ENCODE measurements around the gene PTPN6.

Gene PTPN6

DNA sequence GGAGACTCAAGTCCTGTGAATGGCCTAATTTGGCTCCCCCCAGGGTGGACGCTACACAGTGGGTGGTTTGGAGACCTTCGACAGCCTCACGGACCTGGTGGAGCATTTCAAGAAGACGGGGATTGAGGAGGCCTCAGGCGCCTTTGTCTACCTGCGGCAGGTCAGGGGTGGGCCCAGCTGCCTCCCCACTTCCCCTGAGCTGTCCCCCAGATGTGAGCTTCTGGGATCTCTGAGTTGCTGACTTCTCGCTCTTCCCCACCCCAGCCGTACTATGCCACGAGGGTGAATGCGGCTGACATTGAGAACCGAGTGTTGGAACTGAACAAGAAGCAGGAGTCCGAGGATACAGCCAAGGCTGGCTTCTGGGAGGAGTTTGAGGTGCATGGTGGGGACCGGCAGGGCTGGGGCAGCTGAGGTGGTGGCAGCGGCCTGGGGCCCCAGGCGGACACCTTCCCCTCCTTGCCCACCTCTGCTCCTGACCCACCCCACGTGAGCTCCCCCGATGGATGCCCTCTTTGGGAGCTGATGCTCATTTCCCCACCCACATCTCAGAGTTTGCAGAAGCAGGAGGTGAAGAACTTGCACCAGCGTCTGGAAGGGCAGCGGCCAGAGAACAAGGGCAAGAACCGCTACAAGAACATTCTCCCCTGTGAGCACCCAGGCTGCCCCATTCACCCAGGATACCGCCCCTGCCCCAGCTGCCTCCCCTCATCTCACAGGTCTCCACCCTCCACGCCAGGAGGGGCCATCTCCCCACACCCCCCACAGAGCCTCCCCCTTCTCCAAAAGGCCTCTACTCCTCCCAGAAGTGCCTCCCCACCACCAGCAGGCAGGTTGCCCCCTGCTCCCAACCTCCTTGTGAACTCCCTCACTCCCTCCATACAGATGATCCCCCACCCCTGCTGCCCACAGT is 4.2 kb downstream of the PTPN6 start:
- no peak for DNase-seq (ENCODE audit: low spot score)

DNA sequence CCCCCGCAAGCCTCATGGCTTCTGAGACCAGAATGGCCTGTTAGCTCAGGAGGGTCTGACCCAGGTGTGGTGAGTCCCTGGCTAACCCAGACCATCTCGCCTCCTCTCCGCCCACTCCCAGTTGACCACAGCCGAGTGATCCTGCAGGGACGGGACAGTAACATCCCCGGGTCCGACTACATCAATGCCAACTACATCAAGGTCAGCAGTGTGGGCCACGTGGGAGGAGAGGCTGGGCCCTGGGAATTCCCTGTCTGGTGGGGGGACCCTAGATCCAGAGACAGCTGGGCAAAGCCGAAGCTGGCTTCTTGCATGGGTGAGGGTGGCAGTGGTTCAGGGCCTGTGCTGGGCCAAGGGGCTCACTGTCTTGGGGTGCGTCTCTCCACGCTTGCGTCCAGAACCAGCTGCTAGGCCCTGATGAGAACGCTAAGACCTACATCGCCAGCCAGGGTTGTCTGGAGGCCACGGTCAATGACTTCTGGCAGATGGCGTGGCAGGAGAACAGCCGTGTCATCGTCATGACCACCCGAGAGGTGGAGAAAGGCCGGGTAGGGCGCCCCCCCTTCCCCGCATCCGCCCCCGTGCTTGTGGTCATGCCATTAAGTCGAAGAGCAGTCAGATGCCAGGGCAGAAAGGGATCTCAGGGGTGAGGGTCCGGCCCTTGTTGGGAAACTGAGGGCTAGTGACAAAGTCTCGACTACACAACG is 5.0 kb downstream of the PTPN6 start:
- DNase-seq (ENCODE audit: low spot score), result no peak
- no peak for FAIRE-seq

More for the DNA sequence above, 4.2 kb downstream of the PTPN6 start:
- no peak for FAIRE-seq

DNA sequence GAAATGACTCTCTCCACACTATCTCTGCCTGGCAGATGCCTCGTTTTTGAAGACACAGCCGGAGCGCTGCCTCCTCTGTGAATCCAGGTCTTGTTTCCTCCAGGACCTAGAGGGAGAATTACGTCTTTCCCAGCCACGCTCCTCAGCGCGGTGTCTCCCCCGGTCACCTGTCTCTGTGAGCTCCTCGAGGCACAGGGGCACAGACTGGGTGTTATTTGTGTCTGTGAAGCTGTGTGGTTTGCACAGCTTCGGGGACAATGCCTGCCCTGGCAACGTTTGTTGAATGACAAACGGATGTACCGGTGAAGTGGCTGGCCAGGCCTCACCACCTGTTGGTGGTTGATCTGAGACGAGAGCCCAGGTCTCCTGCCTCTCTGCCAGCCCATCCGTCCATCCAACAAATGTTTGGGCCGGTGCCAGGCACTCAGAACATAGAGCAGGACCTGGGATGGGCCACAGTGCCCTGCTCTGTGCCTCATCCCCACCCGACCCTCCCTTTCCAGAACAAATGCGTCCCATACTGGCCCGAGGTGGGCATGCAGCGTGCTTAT is 6.1 kb downstream of the PTPN6 start:
- DNase-seq (ENCODE audit: low spot score), result no peak
- no peak for FAIRE-seq

DNA sequence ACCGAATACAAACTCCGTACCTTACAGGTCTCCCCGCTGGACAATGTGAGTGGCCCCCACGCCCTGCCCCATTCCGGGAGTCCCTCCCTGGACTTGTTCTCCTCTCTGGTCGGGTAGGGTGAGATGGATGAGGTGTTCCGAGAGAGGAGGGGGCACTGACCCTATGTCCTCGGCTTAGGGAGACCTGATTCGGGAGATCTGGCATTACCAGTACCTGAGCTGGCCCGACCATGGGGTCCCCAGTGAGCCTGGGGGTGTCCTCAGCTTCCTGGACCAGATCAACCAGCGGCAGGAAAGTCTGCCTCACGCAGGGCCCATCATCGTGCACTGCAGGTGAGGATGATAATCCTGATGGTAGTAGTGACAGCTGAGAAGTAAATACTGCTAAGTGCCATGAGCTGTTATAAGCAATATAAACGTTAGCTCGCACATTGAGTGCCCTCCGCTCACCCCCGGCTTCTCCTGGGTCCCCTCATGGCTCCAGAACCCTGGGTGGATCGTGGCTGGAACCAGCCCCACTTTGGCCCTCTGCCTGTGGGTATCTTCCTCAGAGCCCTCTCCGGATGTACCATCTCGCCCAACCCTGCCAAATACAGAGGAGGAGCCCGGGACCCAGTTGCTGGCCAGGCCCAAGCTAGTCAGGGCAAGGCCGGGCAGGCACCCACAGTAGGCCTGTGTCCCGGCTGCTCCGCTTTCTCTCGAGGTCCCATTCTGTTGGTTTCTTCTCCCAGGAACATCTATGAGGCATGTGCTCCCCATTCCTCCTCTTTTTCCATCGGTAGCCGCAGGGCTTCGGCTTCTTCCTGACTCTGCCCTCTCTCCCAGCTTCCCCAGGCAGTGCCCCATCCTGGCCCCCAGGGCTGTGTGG is 6.8 kb downstream of the PTPN6 start:
- DNase-seq (ENCODE audit: low spot score), result no peak
- no peak for FAIRE-seq

DNA sequence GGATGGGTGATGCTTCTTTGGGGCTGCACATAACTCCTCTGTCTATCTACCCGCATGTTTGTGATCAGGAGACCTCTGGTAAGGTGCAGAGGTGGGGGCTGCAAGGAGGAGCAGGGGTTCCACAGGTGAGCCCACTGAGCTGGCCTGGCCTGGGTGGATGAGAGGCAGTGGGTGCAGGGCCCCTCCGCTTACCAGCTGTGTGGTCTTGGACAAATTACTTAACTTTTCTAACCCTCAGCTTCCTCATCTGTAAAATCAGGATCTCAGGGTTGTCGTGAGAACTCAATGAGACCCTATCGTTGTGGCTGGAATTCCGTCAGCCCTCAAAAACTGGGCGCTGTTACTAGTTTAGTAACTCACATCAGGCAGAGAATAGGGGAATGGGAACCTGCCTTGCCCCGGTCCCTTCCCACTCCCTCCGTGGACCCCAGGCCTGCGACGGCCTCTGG is 7.5 kb downstream of the PTPN6 start:
- DNase-seq (ENCODE audit: low spot score) (no peak), FAIRE-seq (no peak)

DNA sequence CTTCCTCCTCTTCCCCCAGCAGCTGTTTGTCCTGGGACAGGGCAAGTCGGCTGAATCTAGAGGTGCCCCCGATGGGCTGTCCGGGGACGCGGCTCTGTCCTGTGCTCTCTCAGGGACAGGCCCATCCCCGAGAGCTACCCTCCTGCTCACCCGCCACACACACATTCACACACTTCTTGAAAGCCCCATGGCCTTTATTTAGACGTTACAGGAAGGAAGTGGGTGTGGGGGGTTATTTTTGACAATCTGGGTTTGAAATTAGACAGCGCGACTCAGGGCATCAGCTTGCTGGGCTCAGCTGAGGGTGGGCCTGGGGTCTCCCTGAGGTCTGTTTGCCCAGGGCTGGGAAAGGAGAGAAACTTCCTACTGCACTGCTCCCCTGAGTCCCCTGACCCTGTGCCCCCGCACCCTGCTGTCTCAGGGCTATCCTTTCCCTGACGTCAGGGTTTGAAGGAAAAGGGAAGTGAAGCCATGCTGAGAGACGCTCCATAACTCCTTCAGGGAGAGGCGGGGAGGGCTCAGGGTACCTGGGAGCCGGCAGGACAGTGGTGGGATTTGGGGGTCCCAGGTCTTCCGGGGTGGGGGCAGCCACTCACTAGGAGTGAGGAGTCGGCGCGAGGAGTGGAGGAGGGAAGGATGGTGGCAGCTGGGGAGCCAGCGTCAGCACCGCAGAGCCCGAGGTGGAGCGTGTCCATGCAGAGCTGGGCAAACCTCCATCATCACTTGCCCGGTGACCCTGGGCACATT is 8.1 kb downstream of the PTPN6 start:
- FAIRE-seq (no peak), DNase-seq (ENCODE audit: low spot score) (no peak)

DNA sequence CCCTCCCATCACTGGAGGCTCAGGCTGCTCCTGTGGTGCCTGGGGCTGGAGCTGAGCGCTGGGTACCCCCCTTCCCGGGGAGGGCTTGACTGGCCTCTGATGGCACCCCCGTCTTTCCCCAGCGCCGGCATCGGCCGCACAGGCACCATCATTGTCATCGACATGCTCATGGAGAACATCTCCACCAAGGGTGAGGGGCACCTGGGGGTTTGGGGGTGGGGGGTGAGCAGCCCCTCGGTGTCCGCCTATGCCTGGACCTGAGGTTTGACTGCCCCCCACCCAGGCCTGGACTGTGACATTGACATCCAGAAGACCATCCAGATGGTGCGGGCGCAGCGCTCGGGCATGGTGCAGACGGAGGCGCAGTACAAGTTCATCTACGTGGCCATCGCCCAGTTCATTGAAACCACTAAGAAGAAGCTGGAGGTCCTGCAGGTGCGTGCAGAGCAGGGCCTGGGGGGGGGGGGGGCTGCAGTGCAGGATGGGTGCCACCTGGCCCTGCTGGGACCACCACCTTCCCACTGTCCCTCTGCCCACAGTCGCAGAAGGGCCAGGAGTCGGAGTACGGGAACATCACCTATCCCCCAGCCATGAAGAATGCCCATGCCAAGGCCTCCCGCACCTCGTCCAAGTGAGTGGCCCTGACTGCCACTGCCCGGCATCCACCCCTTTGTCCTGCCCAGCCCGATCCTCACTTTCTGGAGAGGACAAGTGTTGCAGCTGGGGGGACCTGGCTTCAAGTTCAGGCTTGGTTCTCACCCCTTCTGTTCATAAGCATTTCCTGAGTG is 8.8 kb downstream of the PTPN6 start:
- FAIRE-seq (no peak), DNase-seq (ENCODE audit: low spot score) (no peak)

DNA sequence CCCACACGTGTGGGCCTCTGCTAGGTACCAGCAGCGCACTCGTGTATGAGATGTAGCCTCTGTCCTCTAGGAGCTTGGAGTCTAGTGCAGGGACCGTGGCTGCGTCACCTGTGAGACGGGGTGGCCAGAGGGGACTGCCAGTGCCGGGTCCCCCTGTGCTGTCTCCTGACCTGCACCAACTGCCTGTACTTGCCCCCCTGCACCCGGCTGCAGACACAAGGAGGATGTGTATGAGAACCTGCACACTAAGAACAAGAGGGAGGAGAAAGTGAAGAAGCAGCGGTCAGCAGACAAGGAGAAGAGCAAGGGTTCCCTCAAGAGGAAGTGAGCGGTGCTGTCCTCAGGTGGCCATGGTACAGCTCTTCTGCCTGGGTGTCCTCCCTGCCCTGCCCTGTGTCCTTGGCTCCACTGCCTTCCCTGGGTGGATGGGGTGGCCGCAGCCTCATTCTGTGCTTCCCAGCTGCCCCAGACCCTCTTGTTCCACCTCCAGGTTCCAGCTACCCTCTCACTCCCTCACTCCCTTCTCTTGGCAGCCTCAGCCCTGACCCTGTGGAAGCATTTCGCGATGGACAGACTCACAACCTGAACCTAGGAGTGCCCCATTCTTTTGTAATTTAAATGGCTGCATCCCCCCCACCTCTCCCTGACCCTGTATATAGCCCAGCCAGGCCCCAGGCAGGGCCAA is 9.6 kb downstream of the PTPN6 start:
- FAIRE-seq, result no peak
- no peak for DNase-seq (ENCODE audit: low spot score)

DNA sequence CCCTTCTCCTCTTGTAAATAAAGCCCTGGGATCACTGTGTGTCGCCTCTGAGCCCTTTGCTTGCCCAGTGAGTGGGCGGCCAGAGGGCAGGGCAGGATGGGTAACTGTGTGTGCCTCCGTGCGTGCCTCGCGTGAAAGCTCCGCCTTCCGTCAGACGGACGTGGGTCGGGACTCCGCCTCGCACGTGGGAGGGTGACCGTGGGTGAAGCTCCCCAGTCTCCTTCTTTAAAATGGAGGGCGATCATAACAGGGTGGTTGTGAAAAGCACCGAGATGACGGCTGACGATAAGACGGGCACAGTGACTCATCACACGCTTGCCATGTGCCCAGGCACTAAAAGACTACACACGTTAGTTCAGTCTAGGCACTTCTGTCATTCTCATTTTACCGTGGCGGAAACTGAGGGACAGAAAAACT is 10.1 kb downstream of the PTPN6 start:
- DNase-seq (ENCODE audit: low spot score) (no peak), FAIRE-seq (no peak)

DNA sequence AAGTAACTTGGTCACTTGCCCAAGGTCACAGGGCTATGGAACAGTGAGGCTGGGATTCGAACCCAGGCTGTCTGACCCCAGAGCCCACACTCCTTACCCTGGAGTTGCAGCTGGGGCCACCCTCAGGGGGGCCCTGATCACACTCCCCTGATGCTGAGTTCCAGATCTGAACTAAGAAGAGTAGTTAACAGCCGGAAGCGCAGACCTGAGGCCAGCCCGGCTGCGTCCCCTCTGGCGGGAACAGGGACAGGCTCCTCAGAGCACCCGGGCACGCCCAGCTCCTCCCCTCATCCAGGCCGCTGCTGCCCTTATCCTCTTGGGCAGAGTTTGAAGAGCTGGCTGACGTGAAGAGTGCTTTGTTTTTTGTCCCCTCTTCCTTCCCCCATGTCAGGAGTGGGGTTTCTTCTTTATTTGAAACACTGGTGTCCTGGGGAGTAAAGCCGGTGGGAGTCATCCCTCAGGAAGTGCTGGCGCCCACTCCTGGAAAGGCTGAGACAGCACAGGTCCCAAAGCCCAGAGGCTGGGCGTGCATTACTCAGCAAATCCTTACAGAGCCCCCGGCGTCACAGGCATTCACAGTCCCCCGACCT is 10.6 kb downstream of the PTPN6 start:
- FAIRE-seq (no peak), DNase-seq (ENCODE audit: low spot score) (peak; percentile 39)

DNA sequence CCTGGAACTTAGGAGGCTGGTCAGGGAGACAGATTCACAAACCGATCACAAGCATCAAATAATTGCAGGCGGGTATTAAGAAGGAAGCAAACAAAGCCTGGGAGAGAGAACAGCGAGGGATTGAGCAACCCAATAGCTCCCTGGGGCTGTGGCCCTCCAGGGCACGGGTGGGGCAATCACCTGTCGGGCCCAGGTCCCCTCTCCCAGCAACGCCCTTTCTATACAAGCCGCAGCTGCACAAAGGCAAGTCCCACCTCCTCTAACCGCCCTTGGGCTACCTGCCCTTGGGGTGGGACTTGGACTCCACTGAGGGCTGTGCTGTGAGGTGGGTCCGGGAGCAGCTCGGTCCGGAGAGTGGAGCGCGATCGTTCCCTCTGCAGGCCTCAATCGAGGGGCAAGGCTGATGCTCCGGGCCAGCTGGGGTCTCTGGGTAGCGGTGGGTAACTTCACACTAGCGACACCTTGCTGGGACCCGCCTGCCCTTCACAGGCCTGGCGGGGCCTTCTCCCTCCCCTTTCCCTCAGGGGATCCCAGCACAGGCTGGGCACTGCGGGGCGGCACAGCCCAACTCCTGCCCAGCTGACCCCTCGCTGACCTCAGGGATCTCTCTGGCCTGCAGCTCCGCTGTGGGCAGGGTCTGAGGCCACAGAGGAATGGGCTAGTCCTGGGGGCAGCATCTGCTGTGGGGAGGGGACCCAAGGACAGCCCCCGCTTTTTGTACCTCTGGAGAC is 11.3 kb downstream of the PTPN6 start:
- no peak for DNase-seq (ENCODE audit: low spot score)
- FAIRE-seq, result no peak

DNA sequence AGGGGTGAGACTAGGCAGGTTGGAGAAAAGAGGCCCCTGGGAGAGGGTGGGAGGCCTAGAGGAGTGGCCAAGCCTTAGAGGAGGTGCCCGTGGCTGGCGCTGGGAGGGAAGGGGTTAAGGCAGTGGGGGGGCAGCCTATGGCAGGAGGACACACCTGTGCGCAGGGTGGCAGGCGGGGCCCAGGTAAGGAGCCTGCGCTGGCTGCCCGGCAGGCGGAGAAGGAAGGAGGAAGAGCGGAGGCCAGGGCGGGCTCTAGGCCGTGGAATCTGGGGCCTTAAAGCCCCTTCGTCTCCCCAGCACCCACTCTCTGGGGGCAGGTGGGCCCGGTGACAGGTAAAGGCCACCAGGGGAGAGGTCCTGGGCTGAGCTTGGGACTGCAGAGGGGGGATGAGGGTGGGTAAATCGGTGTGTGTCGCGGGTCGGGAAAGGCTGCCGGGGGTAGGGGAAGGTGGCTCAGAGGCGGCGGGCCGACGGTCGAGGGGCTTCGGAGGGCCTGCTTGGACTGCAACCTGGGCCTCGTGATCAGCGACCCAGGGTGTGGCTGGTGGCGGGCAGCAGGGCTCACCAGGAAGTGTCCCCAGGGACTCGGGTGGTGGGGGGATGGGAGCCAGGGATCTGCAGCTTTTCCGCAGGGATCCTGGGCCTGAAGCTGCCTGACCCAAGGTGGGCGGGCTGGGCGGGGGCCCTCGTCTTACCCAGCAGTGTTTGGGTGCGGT is 12.0 kb downstream of the PTPN6 start:
- FAIRE-seq (no peak), DNase-seq (ENCODE audit: low spot score) (no peak)

DNA sequence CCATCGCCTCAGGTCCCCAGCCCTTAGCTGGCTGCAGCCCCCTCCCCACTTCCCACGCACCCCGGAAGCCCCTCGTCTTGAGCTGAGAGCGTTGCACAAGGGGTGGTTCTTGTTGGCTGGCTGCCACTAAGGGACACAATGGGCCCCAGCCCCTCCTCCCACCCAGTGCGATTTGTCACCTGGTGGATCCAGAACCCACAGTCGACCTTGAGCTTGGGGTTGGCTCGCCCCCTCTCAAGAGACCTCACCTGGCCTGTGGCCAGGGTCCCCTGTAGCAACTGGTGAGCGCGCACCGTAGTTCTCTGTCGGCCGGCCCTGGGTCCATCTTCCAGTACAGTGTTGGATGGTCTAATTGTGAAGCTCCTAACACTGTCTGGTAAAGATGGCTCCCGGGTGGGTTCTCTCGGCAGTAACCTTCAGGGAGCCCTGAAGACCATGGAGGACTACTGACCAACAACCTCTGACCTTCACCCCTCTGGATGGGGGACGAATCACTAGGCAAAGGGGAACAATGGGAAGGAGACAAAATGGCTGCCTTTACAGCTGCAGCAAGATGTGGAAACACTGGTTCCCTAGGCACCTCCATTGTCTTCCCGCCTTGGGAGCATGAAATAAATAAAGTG is 12.7 kb downstream of the PTPN6 start:
- DNase-seq (ENCODE audit: low spot score) (no peak), FAIRE-seq (no peak)

DNA sequence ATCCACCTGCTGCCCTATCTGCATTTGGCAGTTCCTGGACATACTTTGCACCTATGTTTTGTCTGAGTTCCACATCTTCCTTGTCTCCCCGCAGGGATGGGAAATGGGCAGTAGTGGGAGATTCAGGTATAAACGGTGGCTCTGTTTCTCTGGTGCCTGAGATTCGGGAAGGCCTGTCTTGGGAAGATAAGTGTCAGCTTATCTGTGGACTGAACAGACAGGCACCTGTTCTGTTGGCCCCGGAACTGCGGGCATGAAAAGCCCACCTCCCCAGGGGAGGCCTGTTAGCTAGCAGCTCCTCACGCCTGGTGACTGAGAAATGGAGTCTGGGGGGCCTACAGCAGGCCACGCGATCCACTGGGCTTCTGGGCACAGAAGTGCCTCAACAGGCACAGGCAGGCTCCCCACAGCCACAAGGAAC is 13.5 kb downstream of the PTPN6 start:
- FAIRE-seq (no peak), DNase-seq (ENCODE audit: low spot score) (no peak)

DNA sequence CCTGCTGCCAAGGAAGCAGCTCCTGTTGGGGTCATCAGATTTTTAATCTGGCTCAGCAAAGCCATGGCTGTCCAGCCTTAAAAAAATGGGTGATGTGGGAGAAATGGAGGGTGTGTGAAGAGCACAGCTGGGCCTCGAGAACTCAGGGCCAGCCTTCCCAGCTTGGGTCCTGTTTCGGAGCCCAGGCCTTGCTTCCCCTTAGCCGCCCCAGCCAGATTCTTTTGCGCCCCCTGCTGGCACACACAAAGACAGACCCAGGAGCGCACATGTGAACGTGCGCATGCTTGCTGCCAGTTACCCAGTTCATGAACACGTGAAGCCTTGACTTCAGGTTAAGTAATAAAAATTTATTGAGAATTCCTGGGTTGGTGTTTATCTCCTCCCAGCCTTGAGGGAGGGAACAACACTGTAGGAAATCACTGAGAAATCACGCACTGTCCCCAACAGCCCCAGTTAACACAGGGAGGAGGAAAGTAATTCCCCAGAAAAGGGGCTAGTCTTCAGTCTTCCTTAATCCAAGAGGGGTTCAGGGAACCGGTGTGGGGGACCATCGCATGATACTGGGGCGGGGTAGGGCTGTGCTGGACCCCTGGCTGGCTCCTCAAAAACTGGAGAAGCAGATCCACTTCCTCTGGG is 14.0 kb downstream of the PTPN6 start:
- no peak for DNase-seq (ENCODE audit: low spot score)
- FAIRE-seq, result no peak

DNA sequence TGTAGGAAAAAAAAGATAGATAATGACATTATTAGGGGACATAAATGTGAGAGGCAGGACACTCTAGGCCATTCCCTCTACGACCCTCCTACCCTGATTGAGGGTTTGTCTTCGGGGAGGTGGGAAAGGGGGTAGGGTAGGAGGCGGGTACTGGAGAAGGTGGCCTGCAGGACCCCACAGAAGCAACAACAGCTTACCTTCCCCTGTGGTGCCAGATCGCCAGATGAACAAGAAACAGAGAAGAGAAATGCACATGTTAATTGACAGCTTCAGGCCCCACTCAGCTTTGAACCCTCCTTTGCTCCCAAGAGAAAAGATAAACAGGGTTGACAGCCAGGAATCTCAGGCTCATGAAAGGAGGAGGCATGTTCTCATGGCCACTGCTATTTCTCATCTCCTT is 14.6 kb downstream of the PTPN6 start:
- DNase-seq (ENCODE audit: low spot score) (no peak), FAIRE-seq (no peak)

DNA sequence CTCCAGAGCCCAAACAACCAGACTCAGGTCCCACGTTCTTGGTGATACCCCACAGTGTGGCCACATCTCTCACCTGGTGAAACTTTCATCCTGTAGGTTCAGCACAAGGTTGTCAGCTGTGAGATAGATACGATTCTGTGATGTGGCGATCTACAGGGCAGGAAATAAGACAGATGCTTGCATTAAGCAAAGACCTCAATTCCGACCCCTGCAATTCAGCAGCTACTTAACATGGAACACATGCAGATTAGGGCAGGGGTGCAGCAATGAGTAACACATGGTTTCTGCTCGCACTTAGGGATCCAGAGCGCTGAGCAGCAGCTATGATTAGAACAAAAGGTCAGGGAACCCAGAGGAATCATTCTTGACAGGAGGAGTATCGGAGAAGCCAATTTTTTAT is 15.2 kb downstream of the PTPN6 start:
- no peak for DNase-seq (ENCODE audit: low spot score)
- no peak for FAIRE-seq
